Measurements from ENCODE around the gene CYYR1.

DNA sequence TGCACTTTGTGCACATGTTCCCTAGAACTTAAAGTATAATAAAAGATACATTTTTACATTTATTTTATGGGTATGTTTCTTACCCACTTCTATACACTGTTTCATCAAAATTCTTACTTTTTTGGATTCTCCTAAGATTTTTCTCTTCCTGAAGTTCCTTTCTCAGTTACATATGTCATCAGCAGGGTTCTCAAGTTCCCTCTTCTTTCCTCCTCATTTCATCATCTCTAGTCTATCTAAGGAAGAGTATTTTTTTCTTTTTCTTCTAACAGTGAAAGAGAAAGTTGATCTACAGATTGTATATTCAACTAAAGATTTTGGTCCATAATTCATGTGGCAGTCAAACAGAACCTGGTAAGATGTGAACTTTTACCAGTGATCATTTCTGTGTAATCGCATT, 41.2 kb upstream of the CYYR1 start:
- TF ChIP-seq, protein P1, sequence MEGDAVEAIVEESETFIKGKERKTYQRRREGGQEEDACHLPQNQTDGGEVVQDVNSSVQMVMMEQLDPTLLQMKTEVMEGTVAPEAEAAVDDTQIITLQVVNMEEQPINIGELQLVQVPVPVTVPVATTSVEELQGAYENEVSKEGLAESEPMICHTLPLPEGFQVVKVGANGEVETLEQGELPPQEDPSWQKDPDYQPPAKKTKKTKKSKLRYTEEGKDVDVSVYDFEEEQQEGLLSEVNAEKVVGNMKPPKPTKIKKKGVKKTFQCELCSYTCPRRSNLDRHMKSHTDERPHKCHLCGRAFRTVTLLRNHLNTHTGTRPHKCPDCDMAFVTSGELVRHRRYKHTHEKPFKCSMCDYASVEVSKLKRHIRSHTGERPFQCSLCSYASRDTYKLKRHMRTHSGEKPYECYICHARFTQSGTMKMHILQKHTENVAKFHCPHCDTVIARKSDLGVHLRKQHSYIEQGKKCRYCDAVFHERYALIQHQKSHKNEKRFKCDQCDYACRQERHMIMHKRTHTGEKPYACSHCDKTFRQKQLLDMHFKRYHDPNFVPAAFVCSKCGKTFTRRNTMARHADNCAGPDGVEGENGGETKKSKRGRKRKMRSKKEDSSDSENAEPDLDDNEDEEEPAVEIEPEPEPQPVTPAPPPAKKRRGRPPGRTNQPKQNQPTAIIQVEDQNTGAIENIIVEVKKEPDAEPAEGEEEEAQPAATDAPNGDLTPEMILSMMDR (IDR thresholded peaks at IDR 0.05 in 2 of 3, conservative IDR thresholded peaks at IDR 0.05 in 1 of 3; ENCODE audit: borderline replicate concordance in 1 of 3, insufficient read depth in 1 of 3, low read depth in 2 of 3, low read length in 2 of 3), result no peak
- TF ChIP-seq CEBPB (IDR thresholded peaks at IDR 0.05; ENCODE audit: low read depth) (no peak), POLR2AphosphoS5 (IDR thresholded peaks at IDR 0.05; ENCODE audit: low read depth, low read length) (no peak), POLR2A (IDR thresholded peaks at IDR 0.05; ENCODE audit: borderline replicate concordance, extremely low read depth, insufficient read depth, insufficient read length) (no peak), YY1 (IDR thresholded peaks at IDR 0.05; ENCODE audit: extremely low read depth, insufficient replicate concordance, low read depth, low read length) (no peak), EZH2 (IDR thresholded peaks at IDR 0.05) (no peak), ELF1 (IDR thresholded peaks at IDR 0.05; ENCODE audit: borderline replicate concordance, low read depth) (no peak), TCF7L2 (IDR thresholded peaks at IDR 0.05; ENCODE audit: borderline replicate concordance, extremely low read depth, insufficient read depth, insufficient read length) (no peak), SP1 (IDR thresholded peaks at IDR 0.05; ENCODE audit: low read depth) (no peak), EZH2phosphoT487 (IDR thresholded peaks at IDR 0.05; ENCODE audit: borderline replicate concordance) (no peak)
- TF ChIP-seq, protein P2, sequence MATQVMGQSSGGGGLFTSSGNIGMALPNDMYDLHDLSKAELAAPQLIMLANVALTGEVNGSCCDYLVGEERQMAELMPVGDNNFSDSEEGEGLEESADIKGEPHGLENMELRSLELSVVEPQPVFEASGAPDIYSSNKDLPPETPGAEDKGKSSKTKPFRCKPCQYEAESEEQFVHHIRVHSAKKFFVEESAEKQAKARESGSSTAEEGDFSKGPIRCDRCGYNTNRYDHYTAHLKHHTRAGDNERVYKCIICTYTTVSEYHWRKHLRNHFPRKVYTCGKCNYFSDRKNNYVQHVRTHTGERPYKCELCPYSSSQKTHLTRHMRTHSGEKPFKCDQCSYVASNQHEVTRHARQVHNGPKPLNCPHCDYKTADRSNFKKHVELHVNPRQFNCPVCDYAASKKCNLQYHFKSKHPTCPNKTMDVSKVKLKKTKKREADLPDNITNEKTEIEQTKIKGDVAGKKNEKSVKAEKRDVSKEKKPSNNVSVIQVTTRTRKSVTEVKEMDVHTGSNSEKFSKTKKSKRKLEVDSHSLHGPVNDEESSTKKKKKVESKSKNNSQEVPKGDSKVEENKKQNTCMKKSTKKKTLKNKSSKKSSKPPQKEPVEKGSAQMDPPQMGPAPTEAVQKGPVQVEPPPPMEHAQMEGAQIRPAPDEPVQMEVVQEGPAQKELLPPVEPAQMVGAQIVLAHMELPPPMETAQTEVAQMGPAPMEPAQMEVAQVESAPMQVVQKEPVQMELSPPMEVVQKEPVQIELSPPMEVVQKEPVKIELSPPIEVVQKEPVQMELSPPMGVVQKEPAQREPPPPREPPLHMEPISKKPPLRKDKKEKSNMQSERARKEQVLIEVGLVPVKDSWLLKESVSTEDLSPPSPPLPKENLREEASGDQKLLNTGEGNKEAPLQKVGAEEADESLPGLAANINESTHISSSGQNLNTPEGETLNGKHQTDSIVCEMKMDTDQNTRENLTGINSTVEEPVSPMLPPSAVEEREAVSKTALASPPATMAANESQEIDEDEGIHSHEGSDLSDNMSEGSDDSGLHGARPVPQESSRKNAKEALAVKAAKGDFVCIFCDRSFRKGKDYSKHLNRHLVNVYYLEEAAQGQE (IDR thresholded peaks at IDR 0.05; ENCODE audit: low read depth), result no peak
- TF ChIP-seq, protein P3, sequence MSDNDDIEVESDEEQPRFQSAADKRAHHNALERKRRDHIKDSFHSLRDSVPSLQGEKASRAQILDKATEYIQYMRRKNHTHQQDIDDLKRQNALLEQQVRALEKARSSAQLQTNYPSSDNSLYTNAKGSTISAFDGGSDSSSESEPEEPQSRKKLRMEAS (IDR thresholded peaks at IDR 0.05), result no peak
- TF ChIP-seq, protein P4, sequence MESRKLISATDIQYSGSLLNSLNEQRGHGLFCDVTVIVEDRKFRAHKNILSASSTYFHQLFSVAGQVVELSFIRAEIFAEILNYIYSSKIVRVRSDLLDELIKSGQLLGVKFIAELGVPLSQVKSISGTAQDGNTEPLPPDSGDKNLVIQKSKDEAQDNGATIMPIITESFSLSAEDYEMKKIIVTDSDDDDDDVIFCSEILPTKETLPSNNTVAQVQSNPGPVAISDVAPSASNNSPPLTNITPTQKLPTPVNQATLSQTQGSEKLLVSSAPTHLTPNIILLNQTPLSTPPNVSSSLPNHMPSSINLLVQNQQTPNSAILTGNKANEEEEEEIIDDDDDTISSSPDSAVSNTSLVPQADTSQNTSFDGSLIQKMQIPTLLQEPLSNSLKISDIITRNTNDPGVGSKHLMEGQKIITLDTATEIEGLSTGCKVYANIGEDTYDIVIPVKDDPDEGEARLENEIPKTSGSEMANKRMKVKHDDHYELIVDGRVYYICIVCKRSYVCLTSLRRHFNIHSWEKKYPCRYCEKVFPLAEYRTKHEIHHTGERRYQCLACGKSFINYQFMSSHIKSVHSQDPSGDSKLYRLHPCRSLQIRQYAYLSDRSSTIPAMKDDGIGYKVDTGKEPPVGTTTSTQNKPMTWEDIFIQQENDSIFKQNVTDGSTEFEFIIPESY (IDR thresholded peaks at IDR 0.05; ENCODE audit: extremely low read depth, insufficient replicate concordance, low read length), result no peak
